ENCODE data around the gene SOCS6. TPM values are rescaled to one million over a fixed set of nuclear protein-coding genes. Genes with fewer than 3 reads are reported as not detected.

SOCS6 gene
- total RNA-seq, 3 donors from 2014 or later, result 17.9 to 32.9 (median 20.6) TPM

- Histone ChIP-seq H3K4me1 (no peaks in the 10 kb centered on the region), H3K27ac (no peak overlapping the region), H3K9me3 (no peaks in the 10 kb centered on the region), H3K36me3 (no peaks in the 10 kb centered on the region), H3K4me3 (no peak overlapping the region), H3K27me3 (no peaks in the 10 kb centered on the region)
- DNase-seq (ENCODE audit: low spot score in 2 of 2), result no peak
- intact Hi-C loops (cut with DNase I; ENCODE audit: low total_unique reads), result no loop called here
- no peak for TF ChIP-seq CTCF (IDR thresholded peaks at IDR 0.05)
These were observed 25.4 kb downstream of the SOCS6 start for GRCh38 chr18:70314151-70314782.

GRCh38 chr18:70319187-70319586, 30.3 kb downstream of the SOCS6 start:
- TF ChIP-seq CTCF (IDR thresholded peaks at IDR 0.05), result no peak
- TF ChIP-seq POLR2A (IDR thresholded peaks at IDR 0.05), result no peak
- TF ChIP-seq POLR2AphosphoS5 (IDR thresholded peaks at IDR 0.05), result no peak
- Histone ChIP-seq H3K4me3 (no peak overlapping the region), H3K9me3 (no peaks in the 10 kb centered on the region), H3K4me1 (no peaks in the 10 kb centered on the region), H3K27me3 (no peaks in the 10 kb centered on the region), H3K36me3 (no peaks in the 10 kb centered on the region), H3K27ac (no peak overlapping the region)
- DNase-seq (ENCODE audit: low spot score in 2 of 2), result no peak
- intact Hi-C loops (cut with DNase I; ENCODE audit: low total_unique reads), result no loop called here

DNA sequence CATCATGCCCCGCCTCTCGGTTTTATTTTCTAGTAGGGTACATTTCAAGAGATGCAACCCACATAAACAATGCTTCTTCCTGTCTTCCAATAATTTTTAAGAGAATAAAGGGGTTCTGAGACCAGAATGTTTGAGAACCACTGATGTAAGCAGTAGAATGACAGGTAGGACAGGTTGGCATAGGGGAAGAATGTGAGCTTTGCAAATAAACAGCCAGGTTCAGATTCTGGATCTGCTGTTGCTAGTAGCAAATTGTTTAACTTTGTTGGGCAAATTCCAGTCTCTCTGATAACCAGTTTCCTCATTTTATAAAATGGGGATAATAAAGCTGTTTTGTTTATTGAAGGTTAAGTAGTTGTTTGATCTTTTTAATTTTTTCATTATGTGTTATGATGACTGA, 32.8 kb downstream of the SOCS6 start:
- TF ChIP-seq POLR2A (IDR thresholded peaks at IDR 0.05) (no peak), CTCF (IDR thresholded peaks at IDR 0.05) (no peak), POLR2AphosphoS5 (IDR thresholded peaks at IDR 0.05) (no peak)
- H3K4me3 ChIP-seq, result no peak overlapping the region
- H3K27ac ChIP-seq, result no peak overlapping the region
- H3K4me1 ChIP-seq, result no peaks in the 10 kb centered on the region
- H3K27me3 ChIP-seq, result no peaks in the 10 kb centered on the region
- intact Hi-C loops (cut with DNase I; ENCODE audit: low total_unique reads), result no loop called here
- DNase-seq (ENCODE audit: low spot score in 2 of 2), result no peak
- no peaks in the 10 kb centered on the region for H3K9me3 ChIP-seq
- no peaks in the 10 kb centered on the region for H3K36me3 ChIP-seq

- H3K4me1 ChIP-seq, result no peaks in the 10 kb centered on the region
- intact Hi-C loops (cut with DNase I; ENCODE audit: low total_unique reads), result no loop called here
These were observed 33.5 kb downstream of the SOCS6 start for GRCh38 chr18:70322385-70322784.

GRCh38 chr18:70322928-70323327, 34.1 kb downstream of the SOCS6 start:
- no peaks in the 10 kb centered on the region for H3K36me3 ChIP-seq
- H3K9me3 ChIP-seq, result no peaks in the 10 kb centered on the region
- no peak overlapping the region for H3K4me3 ChIP-seq
- H3K27me3 ChIP-seq, result no peaks in the 10 kb centered on the region
- H3K27ac ChIP-seq, result no peak overlapping the region
- no peak for DNase-seq (ENCODE audit: low spot score in 2 of 2)
- intact Hi-C loops (cut with DNase I; ENCODE audit: low total_unique reads), result no loop called here
- TF ChIP-seq POLR2AphosphoS5 (IDR thresholded peaks at IDR 0.05) (no peak), CTCF (IDR thresholded peaks at IDR 0.05) (no peak), POLR2A (IDR thresholded peaks at IDR 0.05) (no peak)
- H3K4me1 ChIP-seq, result no peaks in the 10 kb centered on the region

More at GRCh38 chr18:70322385-70322784, 33.5 kb downstream of the SOCS6 start:
- no peak for DNase-seq (ENCODE audit: low spot score in 2 of 2)
- no peak for TF ChIP-seq CTCF (IDR thresholded peaks at IDR 0.05)
- Histone ChIP-seq H3K36me3 (no peaks in the 10 kb centered on the region), H3K27me3 (no peaks in the 10 kb centered on the region), H3K9me3 (no peaks in the 10 kb centered on the region), H3K27ac (no peak overlapping the region), H3K4me3 (no peak overlapping the region)

All from breast epithelium (tissue), 4 donors.